Lower lobe of right lung (tissue), 2 donors: ENCODE results near the gene ACAP2. TPM values are rescaled to one million over a fixed set of nuclear protein-coding genes. Genes with fewer than 3 reads are reported as not detected.
A peak's percentile ranks its signal among the peaks of the same experiment; 100 is the strongest.

Source experiments
- ATAC-seq, 2 donors: fragments of 200-7000 bp; cut with Tn5 transposase; one replicate each; pipeline ENCODE4 v1.9.1; 2020 to 2022; ENCODE audit warnings: mild to moderate bottlenecking in 2 of 2, moderate library complexity in 2 of 2
- DNase-seq: peaks from one replicate; pipeline ENCODE4 v3.0.0-alpha.2; 2020
- H3K27ac ChIP-seq: fragments of 200-600 bp; one replicate; pipeline ENCODE4 v1.8.0; 2022
- H3K27me3 ChIP-seq: fragments of 200-600 bp; one replicate; pipeline ENCODE4 v1.8.0; 2022; ENCODE audit warnings: low read depth
- H3K36me3 ChIP-seq: fragments of 200-600 bp; one replicate; pipeline ENCODE4 v1.8.0; 2022; ENCODE audit warnings: mild to moderate bottlenecking
- H3K4me1 ChIP-seq: fragments of 200-600 bp; one replicate; pipeline ENCODE4 v1.8.0; 2022
- H3K4me3 ChIP-seq: fragments of 200-600 bp; one replicate; pipeline ENCODE4 v1.8.0; 2022; ENCODE audit warnings: mild to moderate bottlenecking
- H3K9me3 ChIP-seq: fragments of 200-600 bp; one replicate; pipeline ENCODE4 v1.8.0; 2022
- intact Hi-C: fragments of 100-400 bp; cut with DNase I; formaldehyde crosslinking; loops from one replicate; pipeline ENCODE4 v1.11.0; 2022
- total RNA-seq: library from RNA; stranded (reverse); fragmentation: NEBNext Ultra II Directional; extraction: Animal tissue kit (Norgen Biotek cat#: 25700); gene quantifications from one replicate; pipeline ENCODE4 v1.2.1, GENCODE V29; 2021
- TF ChIP-seq, protein P1 (sequence below): fragments of 200-600 bp; IDR thresholded peaks from one replicate; pipeline ENCODE4 v1.8.0; 2022; ENCODE audit warnings: antibody characterized with exemption, mild to moderate bottlenecking
- donor health status: DM: no; HTN: yes; CAD: no; lungs with severe emphysema.

Gene ACAP2
- total RNA-seq, 1 donor from 2014 or later = 68.9 TPM

DNA sequence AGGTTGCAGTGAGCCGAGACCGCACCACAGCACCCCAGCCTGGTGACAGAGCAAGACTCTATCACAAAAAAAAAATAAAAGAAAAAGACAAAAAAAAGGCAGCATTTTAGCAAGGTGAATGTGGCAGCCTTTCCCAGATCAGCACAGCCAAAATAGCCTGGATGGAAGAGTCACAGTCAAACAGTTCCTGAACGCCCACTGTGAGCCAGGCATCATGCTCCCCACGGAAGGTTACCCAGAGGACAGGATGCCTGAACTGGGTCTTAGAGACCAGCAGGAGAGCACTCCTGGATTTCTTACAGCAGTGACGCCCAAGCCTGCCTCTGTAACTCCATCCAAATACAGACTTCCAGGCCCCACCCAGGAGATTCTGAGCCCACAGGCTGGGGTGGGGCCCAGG, 176.4 kb downstream of the ACAP2 start:
- Histone ChIP-seq H3K9me3 (no peaks in the 10 kb centered on the region), H3K36me3 (no peaks in the 10 kb centered on the region), H3K4me3 (no peak overlapping the region), H3K4me1 (peaks cover 25% of the 10 kb centered on the region), H3K27me3 (no peaks in the 10 kb centered on the region), H3K27ac (no peak overlapping the region)
- DNase-seq = no peak
- intact Hi-C loops = loop anchor here (10.0 kb wide), 1 partner anchor 582 kb away; the partner anchor contains the start of gene FAM43A
- TF ChIP-seq, protein P1, sequence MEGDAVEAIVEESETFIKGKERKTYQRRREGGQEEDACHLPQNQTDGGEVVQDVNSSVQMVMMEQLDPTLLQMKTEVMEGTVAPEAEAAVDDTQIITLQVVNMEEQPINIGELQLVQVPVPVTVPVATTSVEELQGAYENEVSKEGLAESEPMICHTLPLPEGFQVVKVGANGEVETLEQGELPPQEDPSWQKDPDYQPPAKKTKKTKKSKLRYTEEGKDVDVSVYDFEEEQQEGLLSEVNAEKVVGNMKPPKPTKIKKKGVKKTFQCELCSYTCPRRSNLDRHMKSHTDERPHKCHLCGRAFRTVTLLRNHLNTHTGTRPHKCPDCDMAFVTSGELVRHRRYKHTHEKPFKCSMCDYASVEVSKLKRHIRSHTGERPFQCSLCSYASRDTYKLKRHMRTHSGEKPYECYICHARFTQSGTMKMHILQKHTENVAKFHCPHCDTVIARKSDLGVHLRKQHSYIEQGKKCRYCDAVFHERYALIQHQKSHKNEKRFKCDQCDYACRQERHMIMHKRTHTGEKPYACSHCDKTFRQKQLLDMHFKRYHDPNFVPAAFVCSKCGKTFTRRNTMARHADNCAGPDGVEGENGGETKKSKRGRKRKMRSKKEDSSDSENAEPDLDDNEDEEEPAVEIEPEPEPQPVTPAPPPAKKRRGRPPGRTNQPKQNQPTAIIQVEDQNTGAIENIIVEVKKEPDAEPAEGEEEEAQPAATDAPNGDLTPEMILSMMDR = no peak
- no peak for ATAC-seq

DNA sequence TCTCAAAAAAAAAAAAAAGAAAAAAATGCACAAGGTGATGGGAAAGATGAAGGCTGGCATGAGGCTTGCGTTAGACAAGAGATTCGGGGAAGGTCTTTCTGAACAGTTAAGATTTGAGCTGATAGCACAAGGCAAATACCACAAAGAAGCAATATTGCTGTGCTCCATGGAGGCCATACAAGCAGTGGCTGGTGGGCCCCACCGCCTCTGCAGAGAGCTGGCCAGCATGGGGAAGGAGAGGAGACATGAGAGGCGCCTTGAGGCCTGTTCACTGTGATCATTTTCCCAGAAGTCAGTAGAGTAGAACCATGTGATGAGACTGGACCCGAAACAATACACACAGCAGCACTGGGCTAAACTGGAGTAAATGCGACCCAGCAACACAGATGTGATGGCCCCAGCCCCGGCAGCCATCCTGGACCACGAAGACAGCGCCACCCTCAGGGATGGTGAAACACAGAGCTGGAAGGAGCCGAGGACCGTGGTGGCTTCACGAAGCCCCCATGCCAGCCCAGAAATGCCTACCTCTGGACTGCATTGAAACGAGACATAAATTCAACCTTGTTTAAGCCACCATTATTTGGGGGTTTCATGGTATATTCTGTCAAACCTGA, 177.3 kb downstream of the ACAP2 start:
- H3K27ac ChIP-seq = no peak overlapping the region
- no peaks in the 10 kb centered on the region for H3K9me3 ChIP-seq
- no peaks in the 10 kb centered on the region for H3K27me3 ChIP-seq
- TF ChIP-seq, protein P1 = no peak
- no peak for DNase-seq
- ATAC-seq = no peak
- no peak overlapping the region for H3K4me3 ChIP-seq
- no peaks in the 10 kb centered on the region for H3K36me3 ChIP-seq
- H3K4me1 ChIP-seq = peaks cover 33% of the 10 kb centered on the region
- intact Hi-C loops = loop anchor here (10.0 kb wide), 1 partner anchor 581 kb away; the partner anchor contains the start of gene FAM43A

DNA sequence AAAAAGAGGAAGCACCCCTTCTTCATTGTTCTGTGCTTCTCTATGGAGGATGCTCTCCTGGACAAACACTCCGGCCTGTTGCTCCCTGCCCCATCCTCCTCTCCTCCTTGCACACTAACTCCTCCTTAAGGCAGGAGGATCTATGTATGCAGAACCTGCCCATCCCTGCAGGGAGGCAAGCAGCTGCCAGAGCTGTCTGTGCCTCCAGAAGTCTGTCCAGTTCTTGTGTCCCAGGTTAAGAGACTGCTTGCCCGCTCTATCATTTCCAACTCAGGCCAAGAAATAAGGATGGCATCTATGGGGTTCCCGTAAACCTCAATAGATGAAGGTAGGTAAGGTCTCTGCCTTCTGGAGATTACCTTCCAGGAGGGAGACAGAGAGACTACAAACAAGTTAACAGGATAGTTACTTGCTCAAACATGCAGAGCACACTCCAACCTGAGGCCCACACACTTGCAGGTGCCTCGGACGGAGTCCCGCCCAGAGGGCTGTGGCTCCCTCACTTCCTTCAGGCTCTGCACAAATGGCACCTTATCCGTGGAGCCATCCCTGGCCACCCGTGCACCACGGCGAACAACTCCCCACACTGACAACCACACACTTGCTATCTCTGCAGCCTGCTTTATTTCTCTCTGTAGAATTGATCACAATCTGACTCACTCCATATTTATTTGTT, 178.8 kb downstream of the ACAP2 start:
- DNase-seq (no peak), ATAC-seq (no peak)
- Histone ChIP-seq H3K36me3 (no peaks in the 10 kb centered on the region), H3K27me3 (no peaks in the 10 kb centered on the region), H3K27ac (no peak overlapping the region), H3K9me3 (no peaks in the 10 kb centered on the region), H3K4me1 (peaks cover 29% of the 10 kb centered on the region), H3K4me3 (no peak overlapping the region)
- TF ChIP-seq, protein P1 = no peak
- intact Hi-C loops = loop anchor here (10.0 kb wide), 1 partner anchor 579 kb away; the partner anchor contains the start of gene FAM43A

DNA sequence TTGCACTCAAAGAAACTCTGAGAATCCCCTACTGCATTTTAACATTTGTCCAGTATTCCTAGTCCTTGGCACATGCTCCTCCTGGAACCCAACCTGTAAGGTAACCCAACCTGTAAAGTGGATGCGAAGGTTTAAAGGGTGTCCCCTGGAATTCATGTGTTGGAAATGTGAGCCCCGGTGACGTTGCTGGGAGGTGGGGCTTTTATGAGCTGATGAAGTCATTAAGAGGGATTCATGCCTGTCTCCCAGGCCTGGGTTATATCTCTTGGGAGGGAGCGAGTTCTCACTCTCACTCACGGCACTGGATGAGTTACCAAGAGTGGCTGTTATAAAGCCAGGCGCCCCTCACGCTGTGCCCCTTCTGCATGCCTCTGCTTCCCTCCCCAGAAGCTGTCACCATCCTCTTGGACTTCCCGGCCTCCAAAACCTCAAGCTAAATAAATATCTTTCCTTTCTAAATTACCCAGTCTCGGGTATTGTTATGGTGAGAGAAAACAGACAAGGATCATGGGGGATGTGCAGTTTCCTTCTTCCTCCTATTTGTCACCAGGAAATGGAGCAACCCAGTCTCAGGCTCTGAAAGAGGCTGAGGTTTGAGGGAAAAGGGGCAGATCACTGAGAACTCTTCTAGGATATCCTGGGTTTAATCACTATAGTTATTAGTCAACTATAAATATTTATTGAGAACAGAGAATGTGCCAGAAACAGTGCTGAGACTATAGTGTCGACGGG, 179.5 kb downstream of the ACAP2 start:
- ATAC-seq (no peak), DNase-seq (no peak)
- TF ChIP-seq, protein P1 = no peak
- Histone ChIP-seq H3K27me3 (no peaks in the 10 kb centered on the region), H3K4me1 (peaks cover 33% of the 10 kb centered on the region), H3K36me3 (no peaks in the 10 kb centered on the region), H3K4me3 (no peak overlapping the region), H3K9me3 (no peaks in the 10 kb centered on the region), H3K27ac (peak overlapping the region; percentile 14)
- intact Hi-C loops = loop anchor here (10.0 kb wide), 1 partner anchor 579 kb away; the partner anchor contains the start of gene FAM43A

DNA sequence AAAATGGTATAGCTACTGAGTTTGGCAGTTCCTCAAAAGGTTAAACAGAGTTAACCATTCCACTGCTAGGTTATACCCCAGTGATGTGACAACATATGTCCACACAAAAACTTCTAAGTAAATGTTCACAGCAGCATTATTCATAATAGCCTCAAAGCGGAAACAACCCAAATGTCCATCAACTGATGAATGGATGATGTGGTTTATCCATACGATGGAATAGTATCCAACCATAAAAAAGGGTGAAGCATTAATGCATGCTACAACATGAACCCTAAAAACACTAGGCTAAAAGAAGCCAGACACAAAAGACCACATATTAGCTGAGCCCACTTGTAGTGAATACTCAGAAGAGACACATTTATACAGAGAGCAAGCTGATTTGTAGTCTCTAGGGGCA, 180.9 kb downstream of the ACAP2 start:
- Histone ChIP-seq H3K4me1 (peaks cover 38% of the 10 kb centered on the region), H3K27me3 (no peaks in the 10 kb centered on the region), H3K4me3 (no peak overlapping the region), H3K36me3 (no peaks in the 10 kb centered on the region), H3K27ac (no peak overlapping the region), H3K9me3 (no peaks in the 10 kb centered on the region)
- ATAC-seq (no peak), DNase-seq (no peak)
- TF ChIP-seq, protein P1 = no peak
- intact Hi-C loops = loop anchor here (10.0 kb wide), 1 partner anchor 577 kb away; the partner anchor contains the start of gene FAM43A
